ENCODE results near the gene P2RX7. TPM values are rescaled to one million over a fixed set of nuclear protein-coding genes. Genes with fewer than 3 reads are reported as not detected.

Gene P2RX7
- total and polyA plus RNA-seq, 9 donors = 4.7 to 10.8 (median 6.9) TPM

GRCh38 chr12:121170611-121171260, 38.1 kb downstream of the P2RX7 start:
- H3K9me3 ChIP-seq = no peaks in the 10 kb centered on the region
- H3K27ac ChIP-seq = no peak overlapping the region
- H3K36me3 ChIP-seq = no peaks in the 10 kb centered on the region
- H3K4me3 ChIP-seq = no peak overlapping the region
- WGBS, 3 donors = 86 to 88% (median 87%) methylated on average over 14 of the region's 14 CpGs
- no peaks in the 10 kb centered on the region for H3K27me3 ChIP-seq
- H3K4me1 ChIP-seq (ENCODE audit: insufficient read depth) = peaks cover 17% of the 10 kb centered on the region
- DNase-seq = no peak
- intact Hi-C loops (cut with DNase I) = loop anchor here in 1 of 4 donors (10.0 kb wide), 1 partner anchor 54 kb away; no protein-coding TSS in a partner anchor
- TF ChIP-seq CTCF (IDR thresholded peaks at IDR 0.05) (no peak), POLR2A (IDR thresholded peaks at IDR 0.05) (no peak), EP300 (IDR thresholded peaks at IDR 0.05) (no peak)

- Histone ChIP-seq H3K36me3 (no peaks in the 10 kb centered on the region), H3K9me3 (no peaks in the 10 kb centered on the region), H3K4me1 (ENCODE audit: insufficient read depth) (peaks cover 22% of the 10 kb centered on the region), H3K27me3 (no peaks in the 10 kb centered on the region), H3K4me3 (no peak overlapping the region), H3K27ac (peak overlapping the region in 1 of 2 donors; percentile 88)
- DNase-seq = no peak
- WGBS, 3 donors = 77 to 89% (median 78%) methylated on average over 6 of the region's 6 CpGs
- TF ChIP-seq POLR2A (IDR thresholded peaks at IDR 0.05) (no peak), CTCF (IDR thresholded peaks at IDR 0.05) (no peak), EP300 (IDR thresholded peaks at IDR 0.05) (no peak)
- intact Hi-C loops (cut with DNase I) = loop anchor here in 1 of 4 donors (10.0 kb wide), 1 partner anchor 53 kb away; no protein-coding TSS in a partner anchor
These were observed 39.5 kb downstream of the P2RX7 start for GRCh38 chr12:121172145-121172544.

GRCh38 chr12:121175383-121176119, 42.9 kb downstream of the P2RX7 start:
- Histone ChIP-seq H3K36me3 (no peaks in the 10 kb centered on the region), H3K4me3 (no peak overlapping the region), H3K9me3 (no peaks in the 10 kb centered on the region), H3K4me1 (ENCODE audit: insufficient read depth) (peaks cover 22% of the 10 kb centered on the region), H3K27ac (peak overlapping the region; percentile 22 to 88), H3K27me3 (no peaks in the 10 kb centered on the region)
- intact Hi-C loops (cut with DNase I) = loop anchor here in 1 of 4 donors (10.0 kb wide), 1 partner anchor 49 kb away; no protein-coding TSS in a partner anchor
- no peak for TF ChIP-seq CTCF (IDR thresholded peaks at IDR 0.05)
- TF ChIP-seq EP300 (IDR thresholded peaks at IDR 0.05) = no peak
- no peak for TF ChIP-seq POLR2A (IDR thresholded peaks at IDR 0.05)
- 28 to 31% (median 29%) methylated on average over 16 of the region's 16 CpGs for WGBS, 3 donors
- peak; percentile 60 to 80 (median 74) for DNase-seq

GRCh38 chr12:121176826-121177529, 44.3 kb downstream of the P2RX7 start:
- DNase-seq = no peak
- Histone ChIP-seq H3K9me3 (no peaks in the 10 kb centered on the region), H3K36me3 (no peaks in the 10 kb centered on the region), H3K27ac (no peak overlapping the region), H3K4me1 (ENCODE audit: insufficient read depth) (peaks cover 22% of the 10 kb centered on the region), H3K27me3 (no peaks in the 10 kb centered on the region), H3K4me3 (no peak overlapping the region)
- intact Hi-C loops (cut with DNase I) = loop anchor here in 1 of 4 donors (10.0 kb wide), 1 partner anchor 48 kb away; no protein-coding TSS in a partner anchor
- WGBS, 3 donors = 91 to 92% (median 91%) methylated on average over 19 of the region's 19 CpGs
- TF ChIP-seq EP300 (IDR thresholded peaks at IDR 0.05) (no peak), POLR2A (IDR thresholded peaks at IDR 0.05) (no peak), CTCF (IDR thresholded peaks at IDR 0.05) (no peak)

Data from ovary (tissue), 9 donors.